GM12874 (cell line): ENCODE data around the gene RBMS1.

Source experiments
- CTCF ChIP-seq: IDR thresholded peaks from 2 replicates; pipeline ENCODE4 v1.5.1; 2011; ENCODE audit warnings: low read depth, mild to moderate bottlenecking, control low read depth, low read length, moderate library complexity; ENCODE audit not compliant: insufficient read depth

RBMS1 gene

GRCh38 chr2:160474891-160475787 is 18.5 kb downstream of the RBMS1 start:
- no peak for TF ChIP-seq CTCF

GRCh38 chr2:160474319-160474645 is 19.3 kb downstream of the RBMS1 start:
- TF ChIP-seq CTCF = no peak

GRCh38 chr2:160473468-160474318 is 19.9 kb downstream of the RBMS1 start:
- TF ChIP-seq CTCF = no peak

GRCh38 chr2:160472839-160473251 is 20.8 kb downstream of the RBMS1 start:
- TF ChIP-seq CTCF = no peak

GRCh38 chr2:160471950-160472349 is 21.7 kb downstream of the RBMS1 start:
- TF ChIP-seq CTCF = no peak

DNA sequence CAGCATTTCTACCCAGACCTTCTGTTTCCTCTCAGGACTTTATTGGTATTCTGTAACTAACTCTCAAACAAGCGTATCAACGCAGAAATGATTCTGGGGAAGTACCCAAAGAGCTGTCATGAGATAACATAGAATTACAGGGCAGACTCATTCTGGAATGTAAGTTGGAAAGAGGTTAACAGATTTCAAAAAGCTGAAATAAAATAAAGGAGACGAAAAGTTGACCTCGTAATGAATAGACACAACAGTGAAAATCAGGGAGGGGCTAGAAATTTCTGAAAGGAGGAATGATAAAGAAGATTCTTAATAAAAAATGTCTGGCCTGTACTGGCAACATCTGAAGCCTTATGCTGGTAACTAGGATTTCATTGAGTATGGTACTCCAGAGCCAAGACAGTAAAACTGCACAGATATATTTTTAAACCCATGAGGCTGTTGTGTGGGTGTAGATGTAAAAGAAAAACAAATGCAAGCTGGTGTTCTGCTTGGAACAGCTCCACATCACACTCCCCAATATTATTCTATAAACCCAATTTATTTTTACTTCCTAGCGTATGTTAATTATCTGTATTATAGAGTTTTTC is 23.9 kb downstream of the RBMS1 start:
- TF ChIP-seq CTCF = no peak

DNA sequence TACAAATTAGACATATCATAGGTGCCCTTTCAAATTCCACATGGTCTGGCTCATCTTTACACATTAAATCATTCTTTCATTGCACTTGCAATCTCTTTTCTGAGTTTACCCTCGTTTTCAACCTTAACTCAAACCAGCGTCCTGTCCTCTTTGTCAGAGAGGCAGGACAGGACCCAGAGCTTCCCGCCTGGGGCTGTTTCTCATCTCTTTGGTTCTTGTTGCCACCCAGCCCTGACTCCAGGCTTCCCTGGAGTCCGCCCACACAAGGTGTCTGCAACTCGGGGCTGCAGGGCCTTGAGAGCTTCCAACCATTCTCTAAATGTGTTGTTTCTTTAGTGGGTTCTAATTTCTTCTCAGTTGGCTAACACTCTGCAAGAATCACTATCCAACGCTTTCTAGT is 24.4 kb downstream of the RBMS1 start:
- TF ChIP-seq CTCF = no peak
